HCT116 (cell line): ENCODE results near the gene LASP1NB.
A peak's percentile ranks its signal among the peaks of the same experiment; 100 is the strongest.

Source experiments
- ATAC-seq: fragments of 200-7000 bp; cut with Tn5 transposase; 2 replicates; pipeline ENCODE4 v1.9.1; 2020; ENCODE audit warnings: mild to moderate bottlenecking, moderate library complexity
- BruUV-seq: library from RNA; stranded (reverse); fragments of 400-500 nt; replicated peaks from 2 replicates; lab custom pipeline; 2021; lab: Mats Ljungman, UMichigan
- CTCF ChIA-PET: fragments of 300-600 bp; sonication (Branson Sonifier 250); formaldehyde crosslinking; loops from one replicate; lab custom pipeline; 2021; ENCODE audit warnings: antibody characterized with exemption; lab: Charles Lee
- POLR2A ChIA-PET: fragments of 300-600, 350-600 bp; sonication (Branson Sonifier 250); formaldehyde crosslinking; loops from one replicate; lab custom pipeline; 2021; ENCODE audit warnings: antibody characterized with exemption; lab: Charles Lee
- RAD21 ChIA-PET, 2 experiments: fragments of 300-600 bp; sonication (Branson Sonifier 250); formaldehyde crosslinking; loops; one replicate each; lab custom pipeline; 2023; ENCODE audit warnings: low total read pairs in 2 of 2; ENCODE audit not compliant: uncharacterized antibody in 2 of 2, unreplicated experiment in 2 of 2, low non-redundant PET in 1 of 2; lab: Charles Lee
- DNase-seq: peaks from one replicate; pipeline ENCODE4 v3.0.0-alpha.2; 2010; ENCODE audit warnings: low read depth, low spot score
- H2AFZ ChIP-seq: fragments of 200-600 bp; shearing (Covaris generic), sonication (generic); 2 replicates; pipeline ENCODE4 v1.6.1; 2017; ENCODE audit warnings: low read depth, mixed run types, mixed read lengths, antibody characterized with exemption, low read length; ENCODE audit not compliant: poor library complexity, severe bottlenecking
- H3K27ac ChIP-seq: 2 replicates; pipeline ENCODE4 v1.5.1; 2012; ENCODE audit warnings: low read depth, low read length
- H3K27me3 ChIP-seq: fragments of 200-600 bp; sonication (generic); 2 replicates; pipeline ENCODE4 v1.6.1; 2016; ENCODE audit warnings: mixed run types, low read length, mixed read lengths; ENCODE audit not compliant: insufficient read depth
- H3K36me3 ChIP-seq, 2 experiments: fragments of 200-500 bp in 1 of 2; fragments of 200-600 bp in 1 of 2; sonication (Bioruptor generic) in 1 of 2; sonication (generic) in 1 of 2; 2 replicates each; pipeline versions ENCODE4 v1.5.1 to v1.6.1; 2014 to 2016; ENCODE audit warnings: low read length in 2 of 2, inconsistent platforms in 1 of 2, mixed read lengths in 1 of 2, mixed run types in 1 of 2; ENCODE audit not compliant: insufficient read depth in 2 of 2, control insufficient read depth in 1 of 2
- H3K4me1 ChIP-seq, 2 experiments: fragments of 200-600 bp in 1 of 2; sonication (generic) in 1 of 2; 2 replicates each; pipeline versions ENCODE4 v1.5.1 to v1.6.1; 2012 to 2017; ENCODE audit warnings: low read length in 2 of 2, inconsistent platforms in 1 of 2, mild to moderate bottlenecking in 1 of 2, mixed read lengths in 1 of 2, mixed run types in 1 of 2, moderate library complexity in 1 of 2; ENCODE audit not compliant: insufficient read depth in 2 of 2, control insufficient read depth in 1 of 2
- H3K4me2 ChIP-seq: fragments of 200-600 bp; sonication (generic); 2 replicates; pipeline ENCODE4 v1.6.1; 2017; ENCODE audit warnings: mixed run types, low read length, mixed read lengths
- H3K4me3 ChIP-seq, 2 experiments: fragments of 200-600 bp in 1 of 2; sonication (generic) in 1 of 2; replicated peaks in 1 of 2; 2 replicates each; pipeline ENCODE4 v1.5.1; 2011 to 2016; ENCODE audit warnings: low read length in 2 of 2, control low read depth in 1 of 2, low read depth in 1 of 2, mild to moderate bottlenecking in 1 of 2, mixed read lengths in 1 of 2, mixed run types in 1 of 2
- H3K79me2 ChIP-seq: fragments of 200-600 bp; sonication (generic); 2 replicates; pipeline ENCODE4 v1.6.1; 2017; ENCODE audit warnings: mild to moderate bottlenecking, mixed run types, low read length, moderate library complexity, mixed read lengths; ENCODE audit not compliant: insufficient read depth
- H3K9ac ChIP-seq: fragments of 200-600 bp; sonication (generic); 2 replicates; pipeline ENCODE4 v1.6.1; 2016; ENCODE audit warnings: low read length, mixed read lengths
- H3K9me2 ChIP-seq: fragments of 200-600 bp; sonication (generic), shearing (Covaris generic); 2 replicates; pipeline ENCODE4 v1.6.1; 2017; ENCODE audit warnings: mixed run types, mild to moderate bottlenecking, moderate library complexity; ENCODE audit not compliant: insufficient read depth
- H3K9me3 ChIP-seq, 2 experiments: fragments of 200-500 bp in 1 of 2; fragments of 200-600 bp in 1 of 2; sonication (Bioruptor generic) in 1 of 2; sonication (generic) in 1 of 2; 2 replicates each; pipeline ENCODE4 v1.6.1; 2014 to 2017; ENCODE audit warnings: low read length in 2 of 2, mixed read lengths in 2 of 2, inconsistent platforms in 1 of 2, low read depth in 1 of 2, mild to moderate bottlenecking in 1 of 2, mixed run types in 1 of 2, moderate library complexity in 1 of 2; ENCODE audit not compliant: control insufficient read depth in 1 of 2, insufficient read depth in 1 of 2
- H4K20me1 ChIP-seq: fragments of 200-600 bp; sonication (generic), shearing (Covaris generic); 2 replicates; pipeline ENCODE4 v1.6.1; 2017; ENCODE audit warnings: mixed run types, mild to moderate bottlenecking, moderate library complexity; ENCODE audit not compliant: insufficient read depth
- CBX3 ChIP-seq: IDR thresholded peaks from 2 replicates; pipeline ENCODE4 v1.6.1; 2012; ENCODE audit warnings: low read depth
- CEBPB ChIP-seq: IDR thresholded peaks from 2 replicates; pipeline ENCODE4 v1.6.1; 2012; ENCODE audit warnings: low read depth
- CTCF ChIP-seq, 3 experiments: fragments of 200-600 bp in 1 of 3; sonication (generic) in 1 of 3; IDR thresholded peaks in 2 of 3; conservative IDR thresholded peaks in 1 of 3; 2 replicates each; pipeline ENCODE4 v1.5.1; 2012 to 2017; ENCODE audit warnings: low read depth in 2 of 3, low read length in 2 of 3, antibody characterized with exemption in 1 of 3, borderline replicate concordance in 1 of 3, control low read depth in 1 of 3, mild to moderate bottlenecking in 1 of 3, mixed read lengths in 1 of 3, mixed run types in 1 of 3, moderate library complexity in 1 of 3; ENCODE audit not compliant: insufficient read depth in 1 of 3
- EGR1 ChIP-seq: IDR thresholded peaks from 2 replicates; pipeline ENCODE4 v1.6.1; 2012; ENCODE audit warnings: low read depth
- ELF1 ChIP-seq: IDR thresholded peaks from 2 replicates; pipeline ENCODE4 v1.6.1; 2012; ENCODE audit warnings: low read depth, borderline replicate concordance
- EZH2phosphoT487 ChIP-seq: fragments of 200-600 bp; IDR thresholded peaks from 2 replicates; pipeline ENCODE4 v1.6.1; 2018; ENCODE audit warnings: antibody characterized with exemption, borderline replicate concordance
- FOSL1 ChIP-seq: IDR thresholded peaks from 2 replicates; pipeline ENCODE4 v1.6.1; 2012; ENCODE audit warnings: low read depth
- JUND ChIP-seq: IDR thresholded peaks from 2 replicates; pipeline ENCODE4 v1.6.1; 2012
- MAX ChIP-seq: IDR thresholded peaks from 2 replicates; pipeline ENCODE4 v1.6.1; 2012
- POLR2A ChIP-seq: IDR thresholded peaks from 2 replicates; pipeline ENCODE4 v1.7.0; 2011; ENCODE audit warnings: borderline replicate concordance; ENCODE audit not compliant: insufficient read depth, insufficient read length; ENCODE audit errors: extremely low read depth
- POLR2AphosphoS5 ChIP-seq: IDR thresholded peaks from 2 replicates; pipeline ENCODE4 v1.6.1; 2011; ENCODE audit warnings: mild to moderate bottlenecking, low read depth, low read length, moderate library complexity
- RAD21 ChIP-seq: IDR thresholded peaks from 2 replicates; pipeline ENCODE4 v1.6.1; 2012; ENCODE audit warnings: low read depth, mild to moderate bottlenecking
- REST ChIP-seq: IDR thresholded peaks from 2 replicates; pipeline ENCODE4 v1.6.1; 2012; ENCODE audit warnings: low read depth
- SIN3A ChIP-seq: IDR thresholded peaks from 2 replicates; pipeline ENCODE4 v1.6.1; 2012; ENCODE audit warnings: low read depth
- SP1 ChIP-seq: IDR thresholded peaks from 2 replicates; pipeline ENCODE4 v1.6.1; 2012; ENCODE audit warnings: low read depth
- SRF ChIP-seq: IDR thresholded peaks from 2 replicates; pipeline ENCODE4 v1.6.1; 2012; ENCODE audit warnings: low read depth
- TCF7L2 ChIP-seq: IDR thresholded peaks from 2 replicates; pipeline ENCODE4 v1.7.0; 2011; ENCODE audit warnings: borderline replicate concordance, inconsistent platforms; ENCODE audit not compliant: insufficient read depth, insufficient read length; ENCODE audit errors: extremely low read depth
- YY1 ChIP-seq: IDR thresholded peaks from 2 replicates; pipeline ENCODE4 v1.6.1; 2011; ENCODE audit warnings: low read length, low read depth, moderate library complexity, mild to moderate bottlenecking; ENCODE audit not compliant: insufficient replicate concordance; ENCODE audit errors: extremely low read depth
- ZNF274 ChIP-seq: fragments of 200-500 bp; sonication (Bioruptor generic); IDR thresholded peaks from 2 replicates; pipeline ENCODE4 v1.6.1; 2014; ENCODE audit warnings: mild to moderate bottlenecking, low read depth, low read length, inconsistent platforms
- intact Hi-C: fragments of 100-400 bp; cut with micrococcal nuclease; formaldehyde crosslinking; loops from 2 replicates; pipeline ENCODE4 v1.10.0; 2022

LASP1NB gene

GRCh38 chr17:38969281-38969680, 43.9 kb downstream of the LASP1NB start:
- Histone ChIP-seq H3K79me2 (no peaks in the 10 kb centered on the region), H3K9me2 (no peaks in the 10 kb centered on the region), H3K27me3 (no peaks in the 10 kb centered on the region), H3K36me3 (no peaks in the 10 kb centered on the region), H4K20me1 (no peaks in the 10 kb centered on the region), H3K4me1 (peaks cover 6 to 7% of the 10 kb centered on the region in 2 experiments; a peak in 2 of 4 replicates), H3K9me3 (no peaks in the 10 kb centered on the region), H3K27ac (no peak overlapping the region), H3K9ac (no peak overlapping the region), H2AFZ (peak overlapping the region; percentile 40), H3K4me3 (no peak overlapping the region), H3K4me2 (no peak overlapping the region)
- ChIA-PET POLR2A (no interaction called here), RAD21 (no interaction called here), CTCF (no interaction called here)
- DNase-seq, result no peak
- no TSS peak for BruUV-seq
- TF ChIP-seq SRF (no peak), TCF7L2 (no peak), POLR2A (no peak), CTCF (IDR thresholded peaks at IDR 0.05 in 2 of 3, conservative IDR thresholded peaks at IDR 0.05 in 1 of 3; ENCODE audit: borderline replicate concordance in 1 of 3, insufficient read depth in 1 of 3, low read depth in 2 of 3, low read length in 2 of 3) (no peak), CBX3 (no peak), CEBPB (no peak), EZH2phosphoT487 (no peak), MAX (no peak), YY1 (no peak), SP1 (no peak), REST (no peak), ELF1 (no peak), RAD21 (no peak), FOSL1 (no peak), JUND (no peak), SIN3A (no peak), ZNF274 (no peak), POLR2AphosphoS5 (no peak), EGR1 (no peak)
- intact Hi-C loops, result no loop called here
- ATAC-seq, result no peak
